ENCODE data around the gene ADAT3.
A peak's percentile ranks its signal among the peaks of the same experiment; 100 is the strongest.
"Not testable (repeated sequence)": the region's sequence is repeated elsewhere in the genome, so short reads cannot be mapped to it uniquely, and the experiment has no call there.

Gene ADAT3

GRCh38 chr19:1884291-1884718, 20.9 kb upstream of the ADAT3 start:
- Histone ChIP-seq H2BK15ac (replicated peaks; ENCODE audit: low read depth) (no peak overlapping the region), H3K23ac (ENCODE audit: low read length) (no peak overlapping the region), H3K79me2 (ENCODE audit: control insufficient read depth, insufficient read depth, low read length) (peaks cover 28% of the 10 kb centered on the region), H3K18ac (ENCODE audit: low read length) (no peak overlapping the region), H2BK120ac (ENCODE audit: low read depth, low read length) (no peak overlapping the region), H3K4me1 (ENCODE audit: control insufficient read depth, low read depth, low read length) (peaks cover 10% of the 10 kb centered on the region), H2AK5ac (ENCODE audit: low read length) (no peak overlapping the region), H3K79me1 (ENCODE audit: low read length) (peaks cover 23% of the 10 kb centered on the region), H3K4me3 (ENCODE audit: low read length) (peak overlapping the region; percentile 90), H2BK5ac (ENCODE audit: low read length) (no peak overlapping the region), H3K4me2 (ENCODE audit: low read length) (peak overlapping the region; percentile 93), H3K27ac (ENCODE audit: low read depth, low read length) (no peak overlapping the region), H3K36me3 (ENCODE audit: control insufficient read depth, insufficient read depth, low read length) (no peaks in the 10 kb centered on the region), H4K5ac (ENCODE audit: low read length) (no peak overlapping the region), H3K4ac (ENCODE audit: low read depth, low read length) (no peak overlapping the region), H4K8ac (ENCODE audit: low read depth, low read length) (no peak overlapping the region), H3K56ac (ENCODE audit: low read length) (peak overlapping the region; percentile 92), H3K27me3 (ENCODE audit: insufficient read depth, low read length, poor library complexity) (no peaks in the 10 kb centered on the region), H3K9ac (ENCODE audit: low read length) (peak overlapping the region; percentile 89)
- no CpG with 5 or more reads among the region's 11 CpGs for WGBS (ENCODE audit: extremely low coverage, insufficient coverage, low lambda C conversion rate)
- DNase-seq = no peak

- WGBS (ENCODE audit: extremely low coverage, insufficient coverage, low lambda C conversion rate) = no CpG with 5 or more reads among the region's 56 CpGs
Observed at GRCh38 chr19:1884719-1885334, 20.4 kb upstream of the ADAT3 start.

GRCh38 chr19:1885398-1886119, 19.6 kb upstream of the ADAT3 start, which contains the start of gene ABHD17A:
ABHD17A (minus strand) TSS chr19:1885496; CDS start chr19:1881566, 3,930 bp downstream.
- not testable (repeated sequence) for H2BK120ac ChIP-seq (ENCODE audit: low read depth, low read length); H3K27ac ChIP-seq (ENCODE audit: low read depth, low read length); H2BK15ac ChIP-seq (replicated peaks; ENCODE audit: low read depth); H2BK5ac ChIP-seq (ENCODE audit: low read length); H4K8ac ChIP-seq (ENCODE audit: low read depth, low read length); H3K36me3 ChIP-seq (ENCODE audit: control insufficient read depth, insufficient read depth, low read length); H3K23ac ChIP-seq (ENCODE audit: low read length); H3K4ac ChIP-seq (ENCODE audit: low read depth, low read length); H3K27me3 ChIP-seq (ENCODE audit: insufficient read depth, low read length, poor library complexity); H3K4me1 ChIP-seq (ENCODE audit: control insufficient read depth, low read depth, low read length); H2AK5ac ChIP-seq (ENCODE audit: low read length); H4K5ac ChIP-seq (ENCODE audit: low read length)
- Histone ChIP-seq H3K4me3 (ENCODE audit: low read length) (peak within 1 kb of the TSS; percentile 90), H3K79me2 (ENCODE audit: control insufficient read depth, insufficient read depth, low read length) (peaks cover 28% of the 10 kb centered on the region), H3K56ac (ENCODE audit: low read length) (peak within 1 kb of the TSS; percentile 92), H3K18ac (ENCODE audit: low read length) (peak within 1 kb of the TSS; percentile 43), H3K4me2 (ENCODE audit: low read length) (peak within 1 kb of the TSS; percentile 93), H3K79me1 (ENCODE audit: low read length) (peaks cover 23% of the 10 kb centered on the region), H3K9ac (ENCODE audit: low read length) (peak within 1 kb of the TSS; percentile 89)
- WGBS (ENCODE audit: extremely low coverage, insufficient coverage, low lambda C conversion rate) = no CpG with 5 or more reads among the region's 46 CpGs
- DNase-seq = peak; percentile 95

More at GRCh38 chr19:1884719-1885334, 20.4 kb upstream of the ADAT3 start:
- no peak overlapping the region for H2BK5ac ChIP-seq (ENCODE audit: low read length)
- H2AK5ac ChIP-seq (ENCODE audit: low read length) = no peak overlapping the region
- DNase-seq = no peak
- H3K56ac ChIP-seq (ENCODE audit: low read length) = peak overlapping the region; percentile 92
- H3K27me3 ChIP-seq (ENCODE audit: insufficient read depth, low read length, poor library complexity) = no peaks in the 10 kb centered on the region
- H4K8ac ChIP-seq (ENCODE audit: low read depth, low read length) = no peak overlapping the region
- H2BK15ac ChIP-seq (replicated peaks; ENCODE audit: low read depth) = no peak overlapping the region
- H2BK120ac ChIP-seq (ENCODE audit: low read depth, low read length) = no peak overlapping the region
- H3K18ac ChIP-seq (ENCODE audit: low read length) = peak overlapping the region; percentile 43
- no peak overlapping the region for H4K5ac ChIP-seq (ENCODE audit: low read length)
- peak overlapping the region; percentile 89 for H3K9ac ChIP-seq (ENCODE audit: low read length)
- peaks cover 28% of the 10 kb centered on the region for H3K79me2 ChIP-seq (ENCODE audit: control insufficient read depth, insufficient read depth, low read length)
- peaks cover 23% of the 10 kb centered on the region for H3K79me1 ChIP-seq (ENCODE audit: low read length)
- H3K4me2 ChIP-seq (ENCODE audit: low read length) = peak overlapping the region; percentile 93
- no peak overlapping the region for H3K4ac ChIP-seq (ENCODE audit: low read depth, low read length)
- H3K4me1 ChIP-seq (ENCODE audit: control insufficient read depth, low read depth, low read length) = peaks cover 10% of the 10 kb centered on the region
- H3K4me3 ChIP-seq (ENCODE audit: low read length) = peak overlapping the region; percentile 90
- H3K36me3 ChIP-seq (ENCODE audit: control insufficient read depth, insufficient read depth, low read length) = no peaks in the 10 kb centered on the region
- H3K23ac ChIP-seq (ENCODE audit: low read length) = no peak overlapping the region
- H3K27ac ChIP-seq (ENCODE audit: low read depth, low read length) = no peak overlapping the region

- H2BK5ac ChIP-seq (ENCODE audit: low read length); H2BK120ac ChIP-seq (ENCODE audit: low read depth, low read length); H3K18ac ChIP-seq (ENCODE audit: low read length); H4K5ac ChIP-seq (ENCODE audit: low read length); H3K4me3 ChIP-seq (ENCODE audit: low read length); H3K4me2 ChIP-seq (ENCODE audit: low read length); H4K8ac ChIP-seq (ENCODE audit: low read depth, low read length); H2BK15ac ChIP-seq (replicated peaks; ENCODE audit: low read depth); H3K27ac ChIP-seq (ENCODE audit: low read depth, low read length); DNase-seq; H3K27me3 ChIP-seq (ENCODE audit: insufficient read depth, low read length, poor library complexity); H3K36me3 ChIP-seq (ENCODE audit: control insufficient read depth, insufficient read depth, low read length); H3K4ac ChIP-seq (ENCODE audit: low read depth, low read length); H3K9ac ChIP-seq (ENCODE audit: low read length); H3K23ac ChIP-seq (ENCODE audit: low read length); H3K56ac ChIP-seq (ENCODE audit: low read length); H3K4me1 ChIP-seq (ENCODE audit: control insufficient read depth, low read depth, low read length); H2AK5ac ChIP-seq (ENCODE audit: low read length): not testable (repeated sequence)
- Histone ChIP-seq H3K79me2 (ENCODE audit: control insufficient read depth, insufficient read depth, low read length) (peaks cover 28% of the 10 kb centered on the region), H3K79me1 (ENCODE audit: low read length) (peaks cover 23% of the 10 kb centered on the region)
- no CpG with 5 or more reads among the region's 15 CpGs for WGBS (ENCODE audit: extremely low coverage, insufficient coverage, low lambda C conversion rate)
Observed at GRCh38 chr19:1886360-1886759, 18.8 kb upstream of the ADAT3 start.

- H2BK120ac ChIP-seq (ENCODE audit: low read depth, low read length) = no peak overlapping the region
- no peak overlapping the region for H4K8ac ChIP-seq (ENCODE audit: low read depth, low read length)
- peak overlapping the region; percentile 37 for H3K56ac ChIP-seq (ENCODE audit: low read length)
- no peak overlapping the region for H3K27ac ChIP-seq (ENCODE audit: low read depth, low read length)
- H3K4me3 ChIP-seq (ENCODE audit: low read length) = no peak overlapping the region
- H3K23ac ChIP-seq (ENCODE audit: low read length) = no peak overlapping the region
- WGBS (ENCODE audit: extremely low coverage, insufficient coverage, low lambda C conversion rate) = no CpG with 5 or more reads among the region's 5 CpGs
- DNase-seq = no peak
- H3K4ac ChIP-seq (ENCODE audit: low read depth, low read length) = no peak overlapping the region
- peaks cover 17% of the 10 kb centered on the region for H3K79me2 ChIP-seq (ENCODE audit: control insufficient read depth, insufficient read depth, low read length)
- H4K5ac ChIP-seq (ENCODE audit: low read length) = no peak overlapping the region
- H3K36me3 ChIP-seq (ENCODE audit: control insufficient read depth, insufficient read depth, low read length) = no peaks in the 10 kb centered on the region
- H2BK15ac ChIP-seq (replicated peaks; ENCODE audit: low read depth) = no peak overlapping the region
- H3K4me2 ChIP-seq (ENCODE audit: low read length) = no peak overlapping the region
- H3K79me1 ChIP-seq (ENCODE audit: low read length) = peaks cover 13% of the 10 kb centered on the region
- no peak overlapping the region for H3K9ac ChIP-seq (ENCODE audit: low read length)
- H3K4me1 ChIP-seq (ENCODE audit: control insufficient read depth, low read depth, low read length) = peaks cover 7% of the 10 kb centered on the region
- H2BK5ac ChIP-seq (ENCODE audit: low read length) = no peak overlapping the region
- no peak overlapping the region for H3K18ac ChIP-seq (ENCODE audit: low read length)
- H3K27me3 ChIP-seq (ENCODE audit: insufficient read depth, low read length, poor library complexity) = no peaks in the 10 kb centered on the region
- no peak overlapping the region for H2AK5ac ChIP-seq (ENCODE audit: low read length)
Observed at GRCh38 chr19:1888385-1888784, 16.8 kb upstream of the ADAT3 start.
